ENCODE results near the gene SLC30A3.
A peak's percentile ranks its signal among the peaks of the same experiment; 100 is the strongest.
"Not testable (repeated sequence)": the region's sequence is repeated elsewhere in the genome, so short reads cannot be mapped to it uniquely, and the experiment has no call there.

Gene SLC30A3

DNA sequence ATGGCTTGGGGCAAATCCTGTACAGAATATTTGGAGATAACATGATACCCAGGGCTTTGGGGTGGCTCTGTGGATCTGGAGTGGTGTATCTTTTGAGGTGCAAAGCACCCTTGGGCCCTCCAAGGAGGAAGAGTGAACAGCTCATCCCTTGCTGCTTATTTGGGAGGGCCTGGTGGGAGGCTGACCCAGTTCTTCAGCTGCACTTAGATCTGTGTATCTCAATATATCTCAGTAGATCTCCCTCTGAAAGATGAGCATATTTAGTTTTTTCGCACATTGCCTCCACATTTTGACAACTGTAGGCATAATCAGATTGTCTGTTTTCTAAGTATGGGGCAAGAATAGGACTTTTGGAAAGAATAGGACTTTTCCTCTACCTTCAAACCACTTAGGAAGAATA lies 22.1 kb upstream of the SLC30A3 start:
- DNase-seq: no peak

DNA sequence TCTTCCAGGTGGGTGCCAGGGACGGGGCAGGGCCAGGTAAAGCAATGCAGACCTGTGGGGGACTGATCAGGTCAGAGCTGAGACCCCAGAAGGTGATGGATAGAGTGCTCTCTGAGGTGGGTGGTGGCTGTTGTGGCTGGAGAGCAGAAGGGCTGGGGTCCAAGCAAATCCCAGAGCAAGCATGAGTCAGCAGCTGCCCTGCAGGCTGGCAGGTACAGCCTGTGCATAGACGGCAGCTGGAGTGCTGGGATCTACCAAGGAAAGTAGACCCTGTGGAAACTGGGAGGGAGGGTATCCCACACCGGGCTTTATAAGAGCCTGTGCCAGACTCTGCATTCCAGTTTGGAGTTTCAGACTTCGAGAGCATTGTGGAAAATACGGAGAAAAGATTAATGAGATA lies 20.0 kb upstream of the SLC30A3 start:
- DNase-seq: no peak

DNA sequence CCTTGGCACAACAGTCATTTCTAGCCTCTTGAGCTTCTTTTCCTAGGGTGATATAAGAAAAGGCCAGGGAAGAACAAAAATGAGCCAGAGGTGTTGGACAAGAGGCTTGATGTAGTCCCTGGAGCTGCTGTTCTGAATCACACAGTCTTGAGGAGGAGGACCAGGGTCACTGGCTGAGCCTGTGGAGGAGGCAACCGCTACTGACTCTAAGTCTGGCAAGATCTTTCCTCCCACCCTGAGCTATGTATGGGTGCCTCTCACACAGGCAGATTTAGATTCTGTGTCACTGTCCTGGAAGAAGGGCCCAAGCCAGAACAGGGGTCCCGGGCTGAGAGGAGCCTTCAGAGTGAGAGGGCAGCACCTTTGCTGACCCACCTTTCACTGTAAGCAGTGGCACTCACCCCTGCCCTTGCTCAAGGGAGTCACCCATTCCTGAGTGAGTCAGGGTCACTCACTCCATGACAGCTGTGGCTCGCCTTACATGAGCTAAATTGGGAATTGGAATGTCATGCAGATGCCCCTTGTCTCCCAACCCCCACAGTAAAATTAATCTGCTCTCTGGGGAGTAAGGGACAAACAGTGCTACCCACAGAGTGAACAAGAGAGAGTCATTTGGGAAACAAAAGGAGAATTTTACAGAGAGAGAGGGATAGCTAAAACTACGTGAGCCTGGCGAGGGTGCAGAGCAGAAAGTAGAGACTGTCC lies 19.2 kb upstream of the SLC30A3 start, which contains the start of gene TRIM54:
TSS of gene TRIM54 (plus strand) at position 575 of the 705 bp plus-strand sequence. CDS start 303 bp downstream, outside the sequence.
- DNase-seq: no peak

DNA sequence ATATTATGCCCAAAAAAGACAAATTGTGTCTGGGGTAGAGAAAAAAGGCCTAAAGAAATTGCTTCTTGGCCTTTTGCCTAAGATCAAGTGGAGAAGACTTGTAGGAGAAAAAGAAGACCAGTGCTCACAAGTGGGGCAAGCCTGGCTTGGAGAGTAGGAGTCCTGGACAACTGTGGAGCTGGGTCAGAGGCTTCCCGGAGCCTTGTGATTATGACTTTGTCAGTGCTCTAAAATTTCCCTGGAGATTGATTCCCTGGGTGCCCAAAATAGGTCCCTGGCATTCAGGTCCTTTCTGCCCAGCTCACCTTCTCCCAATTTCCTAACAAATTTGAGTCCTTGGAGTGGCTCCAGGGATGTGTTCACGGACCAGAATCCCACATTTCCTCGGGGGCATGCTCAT lies 18.6 kb upstream of the SLC30A3 start:
- no peak for DNase-seq

DNA sequence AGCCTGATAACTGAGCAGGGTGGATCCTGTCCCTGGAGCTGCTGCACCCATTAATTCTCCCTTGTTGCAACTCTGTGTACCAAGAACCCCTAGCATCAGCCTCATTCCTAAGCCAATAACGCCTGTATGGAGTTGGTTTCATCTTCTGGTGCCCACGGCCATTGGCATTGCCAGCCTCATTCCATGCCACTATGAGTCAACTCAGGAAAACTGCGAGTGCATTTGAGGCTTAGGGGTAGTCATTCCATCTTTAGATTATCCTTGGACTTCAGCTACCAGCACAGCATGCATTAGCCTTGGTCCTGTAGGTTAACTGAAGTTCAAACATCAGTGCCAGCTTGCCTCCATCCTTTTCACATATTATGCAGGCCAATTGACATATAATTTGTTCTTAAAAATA lies 18.0 kb upstream of the SLC30A3 start:
- no peak for DNase-seq

DNA sequence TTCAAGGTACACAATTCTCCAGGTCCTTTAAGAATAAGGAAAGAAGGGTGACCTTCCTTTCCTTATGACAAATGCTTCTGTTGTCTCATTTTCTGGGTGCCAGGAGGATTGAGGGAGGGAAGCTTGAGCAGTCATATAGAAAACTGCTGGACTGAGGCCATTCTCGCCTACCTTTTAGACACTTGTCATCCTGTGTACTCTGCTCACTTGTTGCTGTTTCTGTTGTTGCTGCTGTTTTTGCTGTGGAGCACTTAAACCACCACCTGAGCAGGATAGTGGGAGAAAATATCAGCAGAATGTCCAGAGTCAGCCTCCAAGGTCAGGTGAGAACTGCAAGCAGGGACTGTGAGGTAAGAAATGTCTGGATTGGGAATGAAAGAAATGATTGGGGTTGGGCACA lies 15.2 kb upstream of the SLC30A3 start:
- no peak for DNase-seq

DNA sequence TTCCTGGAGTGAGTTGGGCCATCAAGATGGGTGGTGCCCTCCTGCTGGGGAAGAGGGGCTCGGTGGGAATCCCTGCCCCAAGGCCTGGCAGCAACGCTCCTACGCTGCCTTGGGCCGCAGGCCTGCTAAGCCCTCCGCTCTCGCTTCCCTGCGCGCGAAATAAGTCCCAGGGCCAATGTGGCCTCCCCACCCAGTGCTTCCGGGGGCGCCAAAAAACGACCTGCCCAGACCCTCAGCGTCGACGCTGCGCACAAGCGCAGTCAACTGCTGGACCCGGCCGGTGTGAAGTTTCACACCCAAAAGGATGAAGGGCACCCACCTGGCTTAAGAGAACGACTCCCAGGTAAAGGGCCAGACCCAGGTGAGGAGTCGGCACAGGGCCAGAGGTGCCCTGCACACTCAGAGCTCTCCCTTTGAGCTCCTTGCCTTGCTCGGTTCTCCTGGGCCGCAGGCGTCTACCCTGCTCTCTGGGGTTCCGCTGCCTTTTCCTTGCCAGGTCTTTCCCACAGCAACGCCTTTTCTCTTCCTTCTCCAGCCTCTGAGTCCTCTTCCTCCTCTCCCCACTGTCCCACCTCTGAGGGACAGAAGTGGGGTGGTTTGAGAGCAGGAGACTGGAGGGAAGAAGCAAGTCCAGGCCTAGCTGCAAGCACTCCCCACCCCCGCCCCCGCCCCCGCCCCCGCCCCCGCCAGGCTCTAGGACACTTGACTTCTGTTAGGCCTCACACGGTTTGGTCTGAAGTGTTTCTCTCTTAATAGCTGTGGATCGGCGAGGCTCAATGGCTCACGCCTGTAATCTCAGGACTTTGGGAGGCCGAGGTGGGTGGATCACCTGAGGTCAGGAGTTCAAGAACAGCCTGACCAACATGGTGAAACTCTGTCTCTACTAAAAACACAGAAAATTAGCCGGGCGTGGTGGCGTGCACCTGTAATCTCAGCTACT lies 12.6 kb upstream of the SLC30A3 start, which contains the start of gene DNAJC5G:
TSS of gene DNAJC5G (plus strand) at position 223 of the 940 bp plus-strand sequence. CDS start 1,296 bp downstream, outside the sequence.
- no peak for DNase-seq

DNA sequence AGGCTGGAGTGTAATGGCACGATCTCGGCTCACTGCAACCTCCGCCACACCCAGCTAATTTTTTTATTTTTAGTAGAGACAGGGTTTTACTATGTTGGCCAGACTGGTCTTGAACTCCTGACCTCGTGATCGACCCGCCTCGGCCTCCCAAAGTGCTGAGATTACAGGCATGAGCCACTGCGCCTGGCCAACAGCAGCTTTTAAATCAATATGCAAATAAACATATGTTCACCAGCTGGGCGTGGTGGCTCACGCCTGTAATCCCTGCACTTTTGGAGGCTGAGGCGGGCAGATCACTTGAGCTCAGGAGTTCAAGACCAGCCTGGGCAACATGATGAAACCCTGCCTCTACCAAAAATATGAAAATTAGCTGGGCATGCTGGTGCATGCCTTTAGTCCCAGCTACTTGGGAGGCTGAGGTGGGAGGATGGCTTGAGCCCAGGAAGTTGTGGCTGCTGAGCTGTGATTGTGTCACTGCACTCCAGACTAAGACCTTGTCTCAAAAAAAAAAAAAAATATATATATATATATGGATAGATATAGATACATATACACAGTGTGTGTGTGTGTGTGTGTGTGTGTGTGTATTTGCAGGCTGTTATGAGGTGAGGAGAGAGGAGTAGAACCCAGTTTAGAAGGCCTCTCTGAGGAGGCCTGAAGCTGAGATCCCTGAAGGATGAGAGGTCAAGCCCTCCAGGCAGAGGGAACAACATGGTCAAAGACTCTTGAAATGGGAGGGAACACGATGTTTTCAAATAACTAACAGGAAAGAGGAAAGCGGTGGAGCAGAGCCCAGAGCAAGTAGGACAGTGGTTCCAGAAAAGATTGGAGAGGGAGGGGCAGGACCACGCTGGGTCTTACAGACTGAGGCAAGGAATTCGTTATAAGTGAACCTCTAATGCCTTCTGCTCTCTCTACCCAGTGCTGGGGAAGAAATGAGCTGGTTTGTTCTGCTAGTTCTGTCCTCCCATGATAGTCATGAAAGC lies 10.0 kb upstream of the SLC30A3 start:
- DNase-seq: not testable (repeated sequence)

DNA sequence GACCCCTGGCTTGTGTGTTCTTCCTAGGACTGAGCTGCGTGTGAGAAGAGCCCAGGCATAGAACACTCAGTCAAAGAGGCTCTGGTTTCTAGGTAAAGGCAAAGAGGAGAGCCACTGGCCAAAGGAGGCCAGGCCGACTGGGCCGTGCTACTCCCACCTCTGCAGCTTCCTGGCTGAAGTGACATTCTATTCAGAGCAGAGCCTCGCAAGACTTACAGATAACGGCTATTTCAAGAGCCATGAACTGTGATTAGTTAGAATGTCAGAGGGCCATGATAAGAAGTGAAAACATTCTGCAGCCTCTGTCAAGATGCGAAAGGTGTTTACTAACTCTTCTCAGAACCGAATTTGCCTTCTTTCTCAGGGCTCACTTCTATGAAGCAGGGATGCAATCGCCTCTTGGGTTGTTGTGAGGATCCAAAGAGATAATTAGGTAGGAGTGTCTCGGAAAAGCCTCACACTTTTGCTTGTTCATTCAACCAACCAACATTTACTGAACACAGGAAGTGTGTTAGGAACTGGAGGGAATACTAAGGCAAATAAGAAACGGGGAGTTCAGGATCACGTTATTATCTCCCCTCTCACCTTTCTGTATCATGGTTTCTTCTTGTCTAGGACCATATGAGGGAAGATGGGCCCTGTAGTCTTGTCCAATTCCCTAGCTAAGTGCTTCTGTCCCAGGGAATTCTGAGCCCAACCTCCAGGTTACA lies 8.9 kb upstream of the SLC30A3 start:
- DNase-seq: no peak

DNA sequence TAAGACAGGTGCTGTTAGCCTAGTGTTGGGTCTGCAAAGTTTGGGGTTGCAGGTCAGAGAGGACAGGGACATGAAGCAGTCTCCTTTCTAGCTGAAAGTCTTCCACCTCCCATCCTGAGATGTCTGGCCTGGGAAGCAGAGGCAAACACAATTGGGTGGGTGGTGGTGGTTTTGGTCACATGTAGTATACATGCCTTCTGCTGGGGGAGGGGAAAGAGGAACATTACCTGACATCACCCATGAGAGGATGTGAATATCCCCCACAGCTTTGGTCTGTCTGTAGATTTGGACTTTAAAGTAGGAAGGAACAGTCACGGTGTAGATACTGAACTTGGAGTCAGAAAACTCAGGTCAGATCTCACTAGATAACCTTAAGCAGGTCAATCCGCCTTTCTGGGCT lies 7.8 kb upstream of the SLC30A3 start:
- DNase-seq: no peak

DNA sequence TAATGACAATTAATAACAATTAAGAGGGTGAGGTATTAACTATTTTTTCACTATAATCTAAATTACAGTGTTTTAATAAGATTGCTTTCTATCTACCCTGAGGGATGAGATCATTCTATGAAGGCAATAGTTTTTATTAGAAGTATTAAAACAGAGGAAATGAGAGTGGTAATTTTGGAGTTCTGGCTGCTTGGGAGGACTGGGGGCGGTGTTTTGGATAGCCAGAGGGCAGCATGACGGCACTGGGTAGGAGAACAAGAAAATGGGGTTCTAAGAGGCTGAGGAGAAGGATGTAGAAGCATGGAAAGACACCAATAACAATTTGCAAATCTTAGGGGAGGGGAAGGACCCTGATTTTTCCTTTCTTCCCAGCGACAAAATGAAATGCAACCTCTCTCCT lies 7.3 kb upstream of the SLC30A3 start:
- DNase-seq: no peak

DNA sequence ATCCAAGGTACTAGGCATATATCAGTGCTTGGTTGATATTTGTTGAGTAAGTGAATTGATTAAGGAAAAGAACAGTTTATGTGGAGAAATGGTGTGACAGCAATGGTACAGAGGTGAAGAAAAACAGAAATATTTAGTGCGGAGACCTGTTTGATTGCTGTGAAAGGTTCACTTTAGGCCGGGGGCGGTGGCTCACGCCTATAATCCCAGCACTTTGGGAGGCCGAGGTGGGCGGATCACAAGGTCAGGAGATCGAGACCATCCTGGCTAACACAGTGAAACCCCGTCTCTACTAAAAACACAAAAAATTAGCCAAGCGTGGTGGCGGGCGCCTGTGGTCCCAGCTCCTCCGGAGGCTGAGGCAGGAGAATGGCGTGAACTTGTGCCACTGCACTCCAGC lies 5.4 kb upstream of the SLC30A3 start:
- DNase-seq: not testable (repeated sequence)

DNA sequence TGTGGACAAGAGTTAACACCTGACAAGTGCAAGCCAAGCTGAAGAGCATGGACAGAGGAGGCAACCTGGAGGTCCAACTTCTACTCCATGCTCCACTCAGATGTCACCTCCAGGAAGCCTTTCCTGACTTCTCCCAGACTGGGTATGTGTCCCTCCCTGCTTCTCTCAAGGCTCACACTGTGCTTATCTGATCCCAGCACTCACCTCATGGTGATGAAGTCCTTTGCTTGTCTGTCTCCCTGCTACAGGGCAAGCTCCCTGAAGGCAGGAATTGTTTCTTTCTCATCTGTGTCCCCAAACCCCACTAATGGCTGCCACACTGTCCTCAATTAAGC lies 2.7 kb upstream of the SLC30A3 start:
- no peak for DNase-seq

DNA sequence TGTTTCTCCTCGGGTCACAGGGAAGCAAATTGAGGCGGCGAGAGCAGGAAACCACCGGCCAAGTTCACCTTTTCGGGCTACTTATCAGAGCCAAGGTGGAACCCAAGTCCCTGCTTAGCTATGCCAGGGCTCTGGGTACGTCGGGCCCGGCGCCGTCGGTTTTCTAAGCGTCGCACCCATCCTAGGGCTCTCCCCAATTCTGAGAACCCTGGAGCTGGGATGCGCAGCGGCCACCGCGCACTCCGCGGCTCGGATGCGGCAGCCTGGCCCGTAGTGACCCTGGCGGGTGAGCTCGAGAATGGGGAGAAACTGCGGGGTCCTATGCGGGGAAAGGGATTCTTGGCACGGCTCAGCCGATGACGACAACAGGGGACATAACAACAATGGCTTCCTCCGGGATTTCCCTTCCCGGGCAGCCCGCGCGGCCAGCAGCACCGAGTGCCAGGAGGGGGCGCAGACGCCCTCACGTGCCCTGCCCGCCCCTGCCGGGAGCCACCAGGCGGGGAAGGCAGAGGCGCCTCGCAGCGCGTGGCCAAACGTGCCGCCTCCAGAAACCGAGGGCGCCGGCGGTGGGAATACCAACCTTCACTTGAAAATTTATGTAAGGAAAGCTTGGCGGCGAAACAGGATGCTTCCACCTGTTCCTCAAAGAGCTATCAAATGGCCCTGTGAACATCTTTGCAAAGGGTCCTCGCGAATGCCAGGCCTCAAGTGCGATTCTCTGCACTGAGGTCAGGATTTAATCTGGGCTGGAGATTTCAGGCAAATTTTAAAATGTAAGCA lies 2.1 kb upstream of the SLC30A3 start:
- peak; percentile 75 to 80 for DNase-seq

DNA sequence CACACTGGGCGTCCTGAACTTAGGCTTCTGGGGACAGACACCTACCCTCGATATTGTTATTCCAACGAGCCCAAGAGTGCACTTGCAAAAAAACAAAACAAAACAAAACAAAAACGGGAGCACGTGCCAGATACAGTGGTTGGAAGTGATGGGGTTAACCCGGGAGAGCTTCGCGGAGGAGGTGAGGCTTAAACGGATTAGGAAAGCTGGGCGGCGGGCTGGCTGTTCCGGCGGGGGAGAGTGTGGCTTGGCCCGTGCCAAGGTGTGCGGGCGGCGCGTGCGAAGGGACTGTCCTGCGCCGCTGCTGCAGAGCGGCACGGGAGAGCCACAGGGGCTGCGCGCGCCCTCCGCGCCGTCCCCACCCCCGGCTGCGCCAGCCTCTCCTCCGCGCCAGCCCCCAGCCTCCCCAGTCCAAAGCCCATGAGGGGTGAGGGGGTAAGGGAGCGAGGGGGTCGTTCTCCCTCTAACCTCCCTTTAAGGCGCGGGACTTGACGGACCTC lies 1.5 kb upstream of the SLC30A3 start:
- no peak for DNase-seq

DNA sequence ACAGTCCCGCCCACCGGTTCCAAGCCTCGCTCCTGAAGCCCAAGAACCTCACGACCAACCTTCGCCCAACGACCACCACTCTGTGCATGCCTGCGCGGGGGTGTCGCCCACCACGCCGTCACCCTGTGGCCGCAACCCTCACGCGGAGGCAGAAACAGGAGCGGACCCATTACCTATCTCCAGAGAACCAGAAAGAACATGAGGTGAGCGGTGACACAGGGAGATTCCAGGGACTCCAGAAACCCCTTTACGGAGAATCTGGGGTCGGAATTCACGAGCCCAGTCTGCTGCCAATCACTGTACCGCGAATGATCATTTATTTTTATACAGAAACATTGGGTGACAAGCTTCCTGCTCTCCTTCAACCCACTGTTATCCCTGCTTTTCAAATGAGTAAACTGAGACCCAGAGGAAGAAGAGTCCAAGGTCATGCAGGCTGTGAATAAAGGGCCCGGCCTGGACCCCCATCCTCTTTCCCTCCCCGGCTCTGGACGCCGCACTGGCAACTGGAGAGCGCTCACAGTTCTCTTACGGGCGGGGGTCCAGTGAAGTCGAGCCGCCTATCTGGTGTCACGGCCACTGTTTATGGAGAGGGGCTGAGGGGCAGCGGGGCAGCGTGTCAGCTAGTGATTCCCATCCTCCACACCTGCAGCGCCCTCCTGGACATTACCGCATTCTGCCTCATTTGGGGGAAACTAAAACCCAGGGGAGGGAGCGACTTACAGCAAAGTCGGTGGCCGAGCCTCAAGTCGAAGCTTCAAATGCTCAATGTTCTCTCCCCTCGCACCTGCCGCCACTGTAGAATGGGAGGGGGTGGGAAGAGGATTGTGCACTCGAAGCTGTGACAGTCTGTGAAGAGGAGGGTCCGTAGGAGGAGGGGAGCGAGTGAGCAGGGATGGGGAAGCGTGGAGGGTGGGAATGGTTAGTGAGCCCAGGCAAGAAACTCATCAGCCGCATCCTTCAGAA lies 723 bp upstream of the SLC30A3 start:
- peak; percentile 41 to 44 for DNase-seq

DNA sequence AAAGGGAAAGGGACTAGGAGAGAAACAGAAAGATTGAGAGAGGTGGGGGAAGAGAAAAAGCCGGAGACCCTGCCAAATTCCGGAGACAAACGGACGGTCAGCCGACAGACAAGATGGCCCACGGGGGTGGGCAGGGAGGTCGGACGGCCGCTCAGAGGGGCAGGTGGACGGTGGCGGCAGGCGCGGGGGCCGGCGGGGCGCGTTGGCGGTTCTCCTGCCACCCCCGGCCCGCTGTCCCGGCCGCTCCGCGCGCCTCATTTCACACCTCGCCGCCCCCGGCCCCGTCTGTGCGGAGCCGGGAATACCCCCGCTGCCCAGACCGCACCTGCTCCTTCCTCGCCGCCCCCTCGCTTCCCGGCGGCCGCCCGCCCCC lies 935 bp downstream of the SLC30A3 start:
- no peak for DNase-seq

DNA sequence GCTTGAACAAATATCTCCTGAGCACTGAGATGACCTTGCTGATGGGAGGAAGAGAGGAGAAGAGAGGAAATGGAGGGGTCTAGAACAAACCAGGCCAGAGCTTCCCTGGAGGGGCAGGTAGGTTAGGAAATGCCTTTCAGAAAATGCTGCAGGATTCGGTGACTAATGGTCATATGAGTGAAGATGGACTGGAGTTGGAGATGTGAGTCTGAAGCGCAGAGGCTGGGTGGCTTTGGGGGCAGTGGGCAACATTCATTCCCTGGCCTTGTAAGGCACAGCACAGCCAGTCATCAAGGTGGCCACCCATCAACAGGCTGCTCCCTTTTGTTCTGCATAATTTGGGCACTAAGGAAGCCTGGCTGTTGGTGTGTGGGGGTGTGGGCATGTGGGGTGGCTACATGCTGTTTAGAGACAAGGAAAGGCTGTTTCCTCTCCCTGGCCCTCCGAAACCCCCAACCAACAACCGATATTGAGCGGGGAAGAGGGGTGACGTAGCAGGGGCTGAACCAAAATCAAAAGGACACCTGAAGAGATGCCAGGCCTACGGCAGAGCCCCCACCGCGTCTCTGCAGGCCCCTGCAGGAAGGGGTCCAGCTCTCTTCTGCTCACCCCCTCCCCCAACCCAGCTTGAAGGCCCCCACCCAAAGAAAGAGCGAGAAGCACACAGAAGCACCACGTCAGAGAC lies 1.5 kb downstream of the SLC30A3 start:
- no peak for DNase-seq

DNA sequence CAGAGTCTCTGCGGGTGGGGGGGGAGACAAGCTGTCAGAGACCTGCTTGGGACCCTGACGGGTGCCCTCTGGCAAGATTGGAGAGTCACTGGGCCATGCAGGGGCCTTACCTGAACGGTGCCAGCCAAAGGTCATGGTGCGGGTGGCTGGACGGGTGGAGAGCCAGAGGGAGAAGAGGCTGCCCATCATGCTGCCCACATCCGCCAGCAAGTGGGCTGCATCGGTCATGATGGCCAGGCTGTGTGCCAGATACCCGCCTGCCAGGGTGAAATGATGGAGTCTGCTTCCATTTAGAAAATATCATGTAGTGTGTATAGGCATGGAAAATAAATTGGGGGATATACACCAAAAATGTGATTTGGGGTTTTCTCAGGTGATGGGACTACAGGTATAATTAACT lies 4.8 kb downstream of the SLC30A3 start:
- DNase-seq: no peak
